ENCODE measurements around the gene OR4A47. TPM values are rescaled to one million over a fixed set of nuclear protein-coding genes. Genes with fewer than 3 reads are reported as not detected.
"Not testable (repeated sequence)": the region's sequence is repeated elsewhere in the genome, so short reads cannot be mapped to it uniquely, and the experiment has no call there.

Gene OR4A47, protein sequence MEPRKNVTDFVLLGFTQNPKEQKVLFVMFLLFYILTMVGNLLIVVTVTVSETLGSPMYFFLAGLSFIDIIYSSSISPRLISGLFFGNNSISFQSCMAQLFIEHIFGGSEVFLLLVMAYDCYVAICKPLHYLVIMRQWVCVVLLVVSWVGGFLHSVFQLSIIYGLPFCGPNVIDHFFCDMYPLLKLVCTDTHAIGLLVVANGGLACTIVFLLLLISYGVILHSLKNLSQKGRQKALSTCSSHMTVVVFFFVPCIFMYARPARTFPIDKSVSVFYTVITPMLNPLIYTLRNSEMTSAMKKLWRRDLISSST
- not detected for total RNA-seq

- not testable (repeated sequence) for H3K4me1 Mint-ChIP-seq (ENCODE audit: low read depth in 2 of 2); ATAC-seq; H3K27me3 Mint-ChIP-seq; DNase-seq (ENCODE audit: low spot score); H3K27ac Mint-ChIP-seq; H3K36me3 Mint-ChIP-seq; H3K4me3 Mint-ChIP-seq
- peaks cover 13% of the 10 kb centered on the region for H3K9me3 Mint-ChIP-seq
Measured at GRCh38 chr11:48488493-48488892, at the start of gene OR4A47. Gene OR4A47 (plus strand): TSS chr11:48488793. CDS start chr11:48488793, 0 bp downstream.

- not testable (repeated sequence) for H3K36me3 Mint-ChIP-seq; H3K4me1 Mint-ChIP-seq (ENCODE audit: low read depth in 2 of 2); ATAC-seq; H3K27ac Mint-ChIP-seq; DNase-seq (ENCODE audit: low spot score); H3K27me3 Mint-ChIP-seq; H3K9me3 Mint-ChIP-seq; H3K4me3 Mint-ChIP-seq
Measured at GRCh38 chr11:48455909-48456308, 32.7 kb upstream of the OR4A47 start.

DNA sequence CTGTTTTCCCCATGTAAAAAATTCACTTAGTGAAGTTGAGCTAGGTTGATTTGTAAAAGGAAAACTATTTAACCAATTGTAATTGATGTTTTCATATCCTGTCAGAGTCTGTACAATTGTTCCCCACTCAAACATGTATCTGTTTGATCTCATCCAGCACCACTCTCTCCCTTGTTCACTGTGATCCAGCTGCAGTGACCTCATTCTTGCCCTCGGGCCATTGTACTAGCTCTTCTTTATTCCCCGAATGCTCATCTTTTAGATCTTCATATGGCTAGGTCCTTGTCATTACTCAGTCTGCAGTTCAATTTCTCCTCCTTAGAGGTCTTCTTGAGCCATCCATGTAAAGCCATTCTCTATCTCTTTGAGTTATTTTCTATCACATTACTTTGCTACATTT, 14.6 kb upstream of the OR4A47 start:
- not testable (repeated sequence) for DNase-seq (ENCODE audit: low spot score); H3K4me3 Mint-ChIP-seq; H3K27ac Mint-ChIP-seq; H3K27me3 Mint-ChIP-seq; H3K36me3 Mint-ChIP-seq; ATAC-seq; H3K4me1 Mint-ChIP-seq (ENCODE audit: low read depth in 2 of 2)
- H3K9me3 Mint-ChIP-seq = peaks cover 11% of the 10 kb centered on the region

DNA sequence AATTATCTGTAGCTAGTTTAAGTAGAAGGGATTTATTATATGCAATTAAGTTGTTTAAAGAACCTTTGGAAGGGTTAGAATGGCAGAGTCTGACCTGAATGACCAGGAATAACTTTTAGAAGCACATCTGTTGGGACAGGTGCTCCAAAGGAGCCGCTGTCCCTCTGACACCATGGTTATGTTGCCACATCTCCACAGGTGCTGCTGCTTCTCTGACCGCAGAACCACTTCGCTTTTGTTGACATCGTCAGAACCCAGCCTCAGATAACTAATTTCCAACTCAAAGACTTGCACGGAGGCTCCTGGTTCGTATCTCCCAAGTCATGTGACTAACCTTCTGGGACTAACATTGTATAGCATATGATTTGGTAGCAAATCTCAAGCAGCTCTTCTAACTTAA, 13.9 kb upstream of the OR4A47 start:
- not testable (repeated sequence) for ATAC-seq; H3K9me3 Mint-ChIP-seq; H3K27me3 Mint-ChIP-seq; H3K27ac Mint-ChIP-seq; H3K4me1 Mint-ChIP-seq (ENCODE audit: low read depth in 2 of 2); DNase-seq (ENCODE audit: low spot score); H3K36me3 Mint-ChIP-seq; H3K4me3 Mint-ChIP-seq

DNA sequence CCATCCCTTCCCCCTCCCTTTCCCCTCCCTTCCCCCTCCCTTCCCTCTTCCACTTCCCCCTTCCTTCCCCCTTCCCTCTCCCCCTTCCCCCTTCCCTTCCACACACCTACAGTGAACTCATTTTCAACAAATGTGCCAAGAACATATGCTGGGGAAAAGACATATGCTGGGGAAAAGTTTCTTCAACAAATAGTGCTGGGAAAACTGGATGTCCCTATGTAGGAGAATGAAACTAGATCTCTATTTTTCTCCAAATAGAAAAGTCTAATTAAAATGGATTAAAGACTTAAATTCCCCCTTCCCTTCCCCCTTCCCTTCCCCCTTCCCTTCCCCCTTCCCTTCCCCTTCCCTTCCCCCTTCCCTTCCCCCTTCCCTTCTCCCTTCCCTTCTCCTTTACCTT, 17.6 kb downstream of the OR4A47 start:
- not testable (repeated sequence) for H3K4me3 Mint-ChIP-seq; H3K36me3 Mint-ChIP-seq; H3K27ac Mint-ChIP-seq; ATAC-seq; DNase-seq (ENCODE audit: low spot score); H3K27me3 Mint-ChIP-seq; H3K4me1 Mint-ChIP-seq (ENCODE audit: low read depth in 2 of 2)
- H3K9me3 Mint-ChIP-seq = peaks cover 16% of the 10 kb centered on the region

- no peak overlapping the region for H3K4me3 Mint-ChIP-seq
- H3K27me3 Mint-ChIP-seq = no peaks in the 10 kb centered on the region
- no peak overlapping the region for H3K27ac Mint-ChIP-seq
- DNase-seq (ENCODE audit: low spot score) (no peak), ATAC-seq (no peak)
- peaks cover 14% of the 10 kb centered on the region for H3K9me3 Mint-ChIP-seq
- H3K4me1 Mint-ChIP-seq (ENCODE audit: low read depth in 2 of 2) = no peaks in the 10 kb centered on the region
- H3K36me3 Mint-ChIP-seq = no peaks in the 10 kb centered on the region
Measured at GRCh38 chr11:48538991-48539390, 50.4 kb downstream of the OR4A47 start.

Other genes starting within 250 kb of the OR4A47 start
- not detected for gene OR4X2, start 243.7 kb upstream of the OR4A47 start, total RNA-seq
- not detected for gene OR4X1, start 224.9 kb upstream of the OR4A47 start, total RNA-seq
- gene OR4S1, start 182.6 kb upstream of the OR4A47 start, total RNA-seq = not detected
- gene OR4C3, start 163.9 kb upstream of the OR4A47 start, total RNA-seq = not detected
- gene OR4C5, start 122.3 kb upstream of the OR4A47 start, total RNA-seq = not detected

All from natural killer cell treated with Interleukin-12 subunit alpha and Interleukin-12 subunit beta and Interleukin-15 and Interleukin-18, amount 100 ng/mL, for 72 hours (primary cell).